CD4-positive, alpha-beta T cell treated with Interleukin-12 subunit alpha and Interleukin-12 subunit beta, for 1 hour (primary cell): ENCODE measurements around the gene RRP9.
"Not testable (repeated sequence)": the region's sequence is repeated elsewhere in the genome, so short reads cannot be mapped to it uniquely, and the experiment has no call there.

Experiments
- DNase-seq: peaks from one replicate; pipeline ENCODE4 v3.0.0-alpha.2; 2020

Gene RRP9, protein sequence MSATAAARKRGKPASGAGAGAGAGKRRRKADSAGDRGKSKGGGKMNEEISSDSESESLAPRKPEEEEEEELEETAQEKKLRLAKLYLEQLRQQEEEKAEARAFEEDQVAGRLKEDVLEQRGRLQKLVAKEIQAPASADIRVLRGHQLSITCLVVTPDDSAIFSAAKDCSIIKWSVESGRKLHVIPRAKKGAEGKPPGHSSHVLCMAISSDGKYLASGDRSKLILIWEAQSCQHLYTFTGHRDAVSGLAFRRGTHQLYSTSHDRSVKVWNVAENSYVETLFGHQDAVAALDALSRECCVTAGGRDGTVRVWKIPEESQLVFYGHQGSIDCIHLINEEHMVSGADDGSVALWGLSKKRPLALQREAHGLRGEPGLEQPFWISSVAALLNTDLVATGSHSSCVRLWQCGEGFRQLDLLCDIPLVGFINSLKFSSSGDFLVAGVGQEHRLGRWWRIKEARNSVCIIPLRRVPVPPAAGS

DNA sequence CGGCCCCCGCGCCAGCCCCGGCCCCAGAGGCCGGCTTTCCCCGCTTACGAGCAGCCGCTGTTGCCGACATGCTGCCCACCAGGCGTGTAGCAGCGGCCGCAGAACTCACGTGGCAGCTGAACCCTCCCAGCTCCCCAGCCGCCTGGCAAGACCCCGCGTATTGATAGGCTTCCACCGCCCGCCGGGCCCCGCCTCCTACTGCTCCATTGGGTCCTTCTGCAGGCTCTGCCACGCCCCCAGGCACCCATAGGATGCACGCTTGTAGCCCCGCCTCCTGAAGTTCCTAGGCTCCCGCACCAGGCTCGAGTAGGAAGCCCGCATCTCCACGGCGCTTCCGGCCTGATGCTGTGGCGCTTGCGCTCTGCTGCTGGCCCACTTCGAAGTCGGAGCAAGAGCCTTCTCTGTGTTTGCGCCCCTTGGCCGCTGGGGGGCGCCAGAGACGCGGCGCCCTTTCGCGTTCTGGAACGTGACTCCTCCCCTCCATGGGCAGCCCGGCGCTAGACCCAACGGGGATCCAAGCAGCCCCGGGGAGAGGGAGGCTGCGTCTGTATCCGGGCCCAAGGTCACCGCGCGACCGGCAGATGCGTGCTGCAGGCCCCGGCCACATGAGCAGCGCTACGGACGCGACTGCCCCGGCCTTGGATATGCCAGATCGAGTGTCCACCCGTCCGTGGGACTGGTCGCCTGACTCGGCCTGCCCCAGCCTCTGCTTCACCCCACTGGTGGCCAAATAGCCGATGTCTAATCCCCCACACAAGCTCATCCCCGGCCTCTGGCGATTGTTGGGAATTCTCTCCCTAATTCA, at the start of gene RRP9, which contains the start of gene PARP3:
Gene RRP9 (minus strand): TSS at position 107 of the 805 bp plus-strand sequence. CDS start 37 bp downstream, at position 70.
Gene PARP3 (plus strand): TSS at position 566 of the 805 bp plus-strand sequence. CDS start 993 bp downstream, outside the sequence.
- DNase-seq = peak; percentile 100

DNA sequence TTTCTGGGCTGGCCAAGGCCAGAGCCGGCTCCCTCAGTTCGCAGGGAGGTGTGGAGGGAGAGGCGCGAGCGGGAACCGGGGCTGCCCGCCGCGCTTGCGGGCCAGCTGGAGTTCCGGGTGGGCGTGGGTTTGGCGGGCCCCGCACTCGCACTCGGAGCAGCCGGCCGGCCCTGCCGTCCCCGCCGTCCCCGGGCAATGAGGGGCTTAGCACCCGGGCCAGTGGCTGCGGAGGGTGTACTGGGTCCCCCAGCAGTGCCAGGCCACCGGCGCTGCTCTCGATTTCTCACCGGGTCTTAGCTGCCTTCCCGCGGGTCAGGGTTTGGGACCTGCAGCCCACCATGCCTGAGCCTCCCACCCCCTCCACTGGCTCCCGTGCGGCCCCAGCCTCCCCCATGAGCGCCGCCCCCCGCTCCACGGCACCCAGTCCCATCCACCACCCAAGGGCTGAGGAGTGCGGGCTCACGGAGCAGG, 48.8 kb upstream of the RRP9 start:
- not testable (repeated sequence) for DNase-seq

DNA sequence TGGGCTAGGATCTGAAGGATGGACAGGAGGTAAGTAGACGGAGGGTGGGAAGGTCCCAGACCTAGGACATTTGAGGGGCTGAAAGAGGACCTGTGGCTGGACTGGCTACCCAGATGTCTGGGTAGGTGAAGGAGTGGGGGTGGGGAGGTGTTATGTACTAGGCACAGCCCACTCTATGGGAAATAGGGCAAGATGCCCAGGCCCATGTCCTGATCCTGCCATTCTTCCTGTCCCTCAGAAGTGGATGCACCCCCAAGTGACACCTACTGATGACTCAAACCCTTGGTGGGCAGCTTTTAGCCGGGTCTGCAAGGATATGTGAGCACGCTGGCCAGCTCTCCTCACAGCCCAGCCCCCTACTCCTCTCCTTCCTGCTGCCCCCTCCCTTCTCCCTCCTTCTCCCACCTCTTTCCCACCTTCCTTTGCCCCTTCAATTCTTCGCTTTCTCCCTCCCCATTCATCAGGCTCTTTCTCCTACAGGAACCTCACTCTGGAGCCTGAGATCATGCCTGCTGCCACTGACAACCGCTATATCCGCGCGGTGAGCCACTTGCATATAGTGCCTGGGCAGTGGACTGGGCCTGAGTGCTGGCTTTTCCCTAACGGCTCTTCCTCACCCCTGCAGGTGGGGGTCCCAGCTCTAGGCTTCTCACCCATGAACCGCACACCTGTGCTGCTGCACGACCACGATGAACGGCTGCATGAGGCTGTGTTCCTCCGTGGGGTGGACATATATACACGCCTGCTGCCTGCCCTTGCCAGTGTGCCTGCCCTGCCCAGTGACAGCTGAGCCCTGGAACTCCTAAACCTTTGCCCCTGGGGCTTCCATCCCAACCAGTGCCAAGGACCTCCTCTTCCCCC, 46.8 kb upstream of the RRP9 start:
- no peak for DNase-seq

DNA sequence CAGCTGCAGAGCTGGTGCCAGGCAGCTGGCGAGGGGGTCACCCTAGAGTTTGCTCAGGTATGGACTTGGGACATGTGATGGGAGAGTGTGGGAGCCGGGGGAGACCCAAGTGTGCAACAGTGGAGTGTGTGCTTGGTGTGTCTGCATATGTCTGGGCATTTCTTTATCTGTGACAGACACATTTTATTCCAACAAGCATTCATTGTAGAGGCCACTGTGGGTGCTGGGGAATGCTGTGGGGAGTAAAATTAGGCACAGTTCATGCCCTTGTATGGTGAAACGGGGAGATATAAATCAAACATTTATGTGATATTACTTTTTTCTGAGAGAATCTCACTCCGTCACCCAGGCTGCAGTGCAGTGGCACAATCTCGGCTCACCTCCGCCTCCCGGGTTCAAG, 45.9 kb upstream of the RRP9 start:
- no peak for DNase-seq

DNA sequence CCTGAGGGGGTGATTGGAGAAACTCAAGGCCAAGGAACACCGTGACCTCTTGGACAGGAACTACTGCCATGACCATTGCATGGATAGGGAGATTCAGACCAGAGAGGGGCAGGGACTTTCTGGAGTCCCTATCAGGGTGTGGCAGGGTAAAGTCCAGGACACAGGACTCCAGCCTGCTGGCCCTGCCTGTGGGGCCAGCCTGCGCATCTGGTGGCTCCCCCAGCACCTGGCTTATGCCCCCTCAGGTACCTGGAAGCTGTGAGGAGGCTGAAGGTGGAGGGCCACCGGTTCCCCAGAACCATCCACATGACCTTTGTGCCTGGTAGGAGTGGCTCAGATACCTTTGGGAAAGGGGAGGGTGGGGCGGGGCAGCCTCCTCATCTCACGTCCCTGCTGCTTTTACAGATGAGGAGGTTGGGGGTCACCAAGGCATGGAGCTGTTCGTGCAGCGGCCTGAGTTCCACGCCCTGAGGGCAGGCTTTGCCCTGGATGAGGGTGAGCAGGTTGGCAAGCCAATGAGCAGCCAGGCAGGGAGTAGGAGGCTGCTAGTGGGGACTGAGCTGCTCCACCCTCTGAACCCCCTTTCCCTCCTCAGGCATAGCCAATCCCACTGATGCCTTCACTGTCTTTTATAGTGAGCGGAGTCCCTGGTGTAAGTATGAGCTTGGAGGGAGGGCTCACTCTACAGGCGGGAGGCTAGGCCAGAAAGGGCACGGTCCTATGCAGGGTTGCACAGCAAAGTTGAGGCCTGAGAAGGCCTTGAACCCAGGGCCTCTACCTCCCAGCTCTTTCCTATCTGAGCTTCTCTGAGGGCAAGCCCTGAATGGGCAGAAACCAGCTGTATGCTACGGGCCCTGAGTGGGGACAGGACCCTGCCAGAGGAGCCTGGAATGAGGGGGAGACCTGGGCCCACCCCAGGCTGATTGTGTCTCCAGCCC, 44.6 kb upstream of the RRP9 start:
- DNase-seq = no peak

DNA sequence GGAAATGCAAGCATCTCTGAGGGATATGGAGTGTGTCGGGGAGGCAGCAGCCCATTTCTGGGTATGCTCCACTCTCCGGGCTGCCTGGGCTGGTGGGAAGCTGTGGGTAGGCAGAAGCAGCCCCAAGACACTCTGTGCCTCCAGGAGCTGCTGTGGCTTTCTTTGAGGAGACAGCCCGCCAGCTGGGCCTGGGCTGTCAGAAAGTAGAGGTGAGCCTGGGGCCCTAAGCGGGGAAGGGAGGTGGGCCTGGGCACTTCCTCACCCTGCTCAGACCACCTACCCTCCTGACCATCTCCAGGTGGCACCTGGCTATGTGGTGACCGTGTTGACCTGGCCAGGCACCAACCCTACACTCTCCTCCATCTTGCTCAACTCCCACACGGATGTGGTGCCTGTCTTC, 43.4 kb upstream of the RRP9 start:
- no peak for DNase-seq

DNA sequence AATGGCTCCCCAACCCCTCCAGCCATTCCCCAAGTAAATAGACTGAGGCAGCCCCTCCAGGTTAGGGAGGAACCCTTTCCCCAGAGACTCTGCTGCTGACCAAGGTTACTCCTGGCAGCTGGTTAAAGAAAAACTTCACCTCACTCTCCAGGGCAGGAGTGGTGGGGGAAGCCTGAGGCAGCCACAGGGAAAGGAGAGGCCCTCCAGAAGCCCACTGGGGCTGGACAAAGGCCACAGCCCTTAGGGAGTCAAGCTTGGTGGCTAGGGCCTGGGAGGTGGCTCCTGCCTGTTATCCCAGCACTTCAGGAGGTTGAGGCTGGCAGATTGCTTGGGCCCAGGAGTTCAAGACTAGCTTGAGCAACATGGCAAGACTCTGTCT, 42.6 kb upstream of the RRP9 start:
- DNase-seq = no peak

DNA sequence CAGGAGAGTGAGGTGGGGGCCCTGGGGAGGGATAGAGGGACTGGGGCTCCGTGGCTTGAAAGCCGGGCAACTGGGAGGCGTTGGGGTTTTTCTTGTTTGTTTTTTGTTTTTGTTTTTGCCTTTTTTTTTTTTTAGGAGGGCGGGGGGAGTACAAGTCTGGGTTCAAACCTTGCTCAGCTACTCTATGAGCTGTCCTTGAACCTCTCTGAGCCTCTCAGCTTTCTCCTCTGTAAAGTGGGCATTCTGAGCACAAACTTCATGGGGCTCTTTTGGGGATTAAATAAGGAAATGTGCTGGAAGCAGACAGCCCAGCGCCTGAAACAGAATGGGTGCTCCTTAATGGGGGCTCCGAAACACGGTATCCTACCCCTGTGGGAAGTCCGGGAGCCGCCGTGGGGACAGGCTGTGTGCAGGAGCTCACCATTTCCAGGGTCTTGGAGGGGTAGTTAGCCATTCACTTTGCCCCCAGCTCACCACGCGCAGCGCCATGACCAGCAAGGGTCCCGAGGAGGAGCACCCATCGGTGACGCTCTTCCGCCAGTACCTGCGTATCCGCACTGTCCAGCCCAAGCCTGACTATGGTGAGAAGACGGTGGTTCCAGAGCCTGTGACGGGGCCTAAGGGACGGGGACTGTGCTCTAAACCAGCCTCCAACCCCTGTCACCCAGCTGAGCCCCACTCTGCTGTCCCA, 42.0 kb upstream of the RRP9 start:
- no peak for DNase-seq

DNA sequence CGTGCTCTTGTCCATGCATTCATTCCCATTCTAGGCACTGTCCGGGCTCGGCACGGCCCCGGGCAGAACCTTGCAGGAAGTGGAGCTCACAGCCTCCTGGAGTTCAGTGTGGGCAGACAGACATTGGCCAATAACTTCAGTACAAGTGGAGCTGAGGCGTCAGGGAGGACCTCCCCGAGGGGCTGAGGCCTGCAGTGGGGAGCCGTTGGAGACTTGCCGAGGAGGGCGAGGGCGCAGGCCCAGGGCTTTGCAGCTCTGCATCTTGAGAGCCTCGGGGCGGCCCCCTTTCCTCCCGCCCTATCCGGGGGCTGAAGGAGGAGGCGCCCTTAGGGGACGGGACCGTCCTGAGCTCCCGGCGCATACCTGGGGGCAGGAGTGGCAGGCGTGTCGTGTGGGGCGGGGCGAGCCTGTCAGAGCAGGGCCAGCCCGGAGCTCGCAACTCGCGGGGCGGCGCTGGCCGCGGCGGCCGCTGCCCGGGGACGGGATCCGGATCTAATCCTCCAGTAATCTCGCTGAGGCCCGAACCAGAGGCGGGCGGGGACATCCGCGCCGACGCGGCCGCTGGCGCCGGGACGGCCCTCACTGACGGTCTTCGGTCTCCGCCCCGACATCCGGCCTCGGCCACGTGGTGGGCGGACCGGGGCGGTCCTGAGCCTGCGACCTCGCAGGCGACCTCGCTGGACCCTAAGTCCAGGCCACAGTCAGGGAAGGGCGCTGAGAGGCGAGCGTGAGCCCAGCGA, 41.3 kb upstream of the RRP9 start, which contains the start of gene ACY1:
Gene ACY1 (plus strand): TSS at position 698 of the 740 bp plus-strand sequence. CDS start 530 bp downstream, outside the sequence.
- DNase-seq = peak; percentile 77

DNA sequence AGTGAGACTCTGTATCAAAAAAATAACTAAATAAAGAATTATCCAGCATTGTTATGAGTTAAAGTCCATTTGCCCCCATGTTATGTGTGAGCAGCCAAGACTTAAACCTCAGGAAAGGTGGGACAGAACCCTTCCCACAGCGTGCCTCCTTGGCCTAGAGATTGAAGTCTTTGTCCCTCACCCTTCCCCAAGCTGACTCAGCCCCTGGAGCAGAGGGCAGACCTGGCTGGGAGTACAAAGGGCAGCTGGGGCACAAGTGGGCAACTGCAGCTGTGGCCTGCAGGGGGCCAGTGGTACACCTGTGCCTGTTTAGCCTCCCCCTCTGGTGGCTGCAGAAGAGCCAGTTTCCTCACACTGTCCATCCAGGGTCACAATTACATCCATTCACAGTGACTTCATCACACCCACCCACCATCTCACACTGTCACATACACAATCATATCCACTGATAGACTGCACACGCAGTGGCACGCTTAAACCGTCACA, 40.7 kb upstream of the RRP9 start:
- DNase-seq = peak; percentile 24

DNA sequence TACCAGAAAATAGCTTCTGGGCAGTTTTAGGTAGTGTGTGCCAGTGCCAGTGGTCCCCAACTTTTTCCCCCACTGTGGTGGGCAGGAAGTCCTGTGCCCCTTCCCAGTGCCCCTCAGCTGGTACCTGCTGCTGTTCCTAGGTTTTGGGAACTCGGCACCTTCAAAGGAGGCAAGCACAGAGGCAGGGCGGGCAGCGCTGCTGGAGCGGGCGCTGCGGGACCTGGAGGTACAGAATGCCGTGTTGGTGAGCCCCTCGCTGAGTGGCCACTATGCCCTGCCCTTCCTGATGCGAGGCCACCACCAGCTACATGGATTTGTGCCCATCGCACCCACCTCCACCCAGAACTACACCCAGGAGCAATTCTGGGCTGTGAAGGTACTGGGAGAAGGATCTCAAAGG, 38.5 kb upstream of the RRP9 start:
- DNase-seq = no peak

DNA sequence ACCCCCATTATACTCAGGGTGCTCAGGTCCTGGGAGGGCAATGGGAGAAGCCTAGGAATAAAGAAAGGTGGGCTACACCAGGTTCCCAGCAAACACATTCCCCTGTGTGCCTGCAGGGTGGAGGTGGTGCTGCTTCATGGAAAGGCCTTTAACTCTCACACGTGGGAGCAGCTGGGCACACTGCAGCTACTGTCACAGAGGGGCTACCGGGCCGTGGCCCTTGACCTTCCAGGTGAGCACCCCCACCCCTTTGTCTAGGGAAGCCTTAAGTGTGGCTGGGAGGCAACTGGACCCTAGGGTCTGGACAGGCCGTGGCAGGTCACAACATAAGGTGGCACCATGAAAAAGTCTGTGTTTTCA, 36.4 kb upstream of the RRP9 start:
- DNase-seq = no peak

DNA sequence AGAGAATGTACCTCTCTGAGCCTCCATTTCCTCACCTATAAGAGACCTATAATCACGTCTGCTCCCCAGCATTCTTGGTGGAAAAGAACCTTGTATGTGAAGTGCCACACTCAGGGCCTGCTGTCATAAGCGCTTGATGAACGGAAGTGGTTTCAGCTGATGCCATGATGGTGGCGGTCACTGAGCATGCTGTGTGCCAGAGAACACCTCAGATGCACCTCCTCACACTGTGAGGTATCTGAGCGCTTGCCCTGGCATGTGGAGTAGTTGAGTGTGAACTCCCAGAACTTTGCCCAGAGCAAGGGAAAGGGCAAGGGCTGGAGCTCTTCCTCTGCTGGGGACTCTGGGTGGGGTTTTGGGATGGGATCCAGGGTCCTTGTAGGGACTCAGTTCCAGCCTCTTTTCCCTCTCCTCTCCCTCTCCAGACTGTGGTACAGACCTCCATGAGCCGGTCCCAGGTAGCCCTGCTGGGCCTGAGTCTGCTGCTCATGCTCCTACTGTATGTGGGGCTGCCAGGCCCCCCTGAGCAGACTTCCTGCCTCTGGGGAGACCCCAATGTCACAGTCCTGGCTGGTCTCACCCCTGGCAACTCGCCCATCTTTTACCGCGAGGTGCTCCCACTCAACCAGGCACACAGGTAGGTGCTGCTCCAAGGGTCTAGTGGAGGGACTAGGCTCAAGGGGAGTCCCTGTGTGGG, 35.9 kb upstream of the RRP9 start:
- peak; percentile 53 for DNase-seq

DNA sequence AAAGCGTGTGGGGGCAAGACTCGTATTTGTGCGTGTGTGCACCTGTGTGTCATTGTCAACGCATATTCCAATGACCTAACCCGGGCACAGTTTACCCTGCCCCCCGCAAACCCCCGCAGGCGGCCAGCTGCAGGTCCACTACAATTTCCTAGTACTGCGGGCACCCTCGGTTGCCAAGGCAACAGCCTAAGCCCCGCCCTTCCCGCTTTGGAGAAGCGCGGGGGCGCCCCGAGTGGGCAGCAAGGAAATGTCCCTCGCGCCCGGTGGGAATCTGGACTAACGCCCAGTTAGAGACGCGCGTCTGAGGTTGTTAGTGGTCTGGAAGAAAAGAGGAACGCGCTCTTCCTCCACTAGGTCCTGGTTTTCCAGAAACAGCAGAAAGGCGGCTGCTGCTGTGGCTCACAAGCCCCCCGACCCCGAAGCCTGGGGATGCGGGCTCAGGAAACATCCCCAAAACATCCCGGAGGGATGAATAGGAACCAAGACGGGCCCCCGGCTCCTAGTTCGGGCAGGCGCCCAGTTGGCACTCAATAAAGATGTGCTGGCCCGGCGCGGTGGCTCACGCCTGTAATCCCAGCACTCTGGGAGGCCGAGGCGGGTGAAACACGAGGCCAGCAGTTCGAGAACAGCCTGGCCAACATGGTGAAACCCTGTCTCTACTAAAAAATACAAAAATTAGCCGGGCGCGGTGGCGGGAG, 34.3 kb upstream of the RRP9 start:
- DNase-seq = peak; percentile 47

DNA sequence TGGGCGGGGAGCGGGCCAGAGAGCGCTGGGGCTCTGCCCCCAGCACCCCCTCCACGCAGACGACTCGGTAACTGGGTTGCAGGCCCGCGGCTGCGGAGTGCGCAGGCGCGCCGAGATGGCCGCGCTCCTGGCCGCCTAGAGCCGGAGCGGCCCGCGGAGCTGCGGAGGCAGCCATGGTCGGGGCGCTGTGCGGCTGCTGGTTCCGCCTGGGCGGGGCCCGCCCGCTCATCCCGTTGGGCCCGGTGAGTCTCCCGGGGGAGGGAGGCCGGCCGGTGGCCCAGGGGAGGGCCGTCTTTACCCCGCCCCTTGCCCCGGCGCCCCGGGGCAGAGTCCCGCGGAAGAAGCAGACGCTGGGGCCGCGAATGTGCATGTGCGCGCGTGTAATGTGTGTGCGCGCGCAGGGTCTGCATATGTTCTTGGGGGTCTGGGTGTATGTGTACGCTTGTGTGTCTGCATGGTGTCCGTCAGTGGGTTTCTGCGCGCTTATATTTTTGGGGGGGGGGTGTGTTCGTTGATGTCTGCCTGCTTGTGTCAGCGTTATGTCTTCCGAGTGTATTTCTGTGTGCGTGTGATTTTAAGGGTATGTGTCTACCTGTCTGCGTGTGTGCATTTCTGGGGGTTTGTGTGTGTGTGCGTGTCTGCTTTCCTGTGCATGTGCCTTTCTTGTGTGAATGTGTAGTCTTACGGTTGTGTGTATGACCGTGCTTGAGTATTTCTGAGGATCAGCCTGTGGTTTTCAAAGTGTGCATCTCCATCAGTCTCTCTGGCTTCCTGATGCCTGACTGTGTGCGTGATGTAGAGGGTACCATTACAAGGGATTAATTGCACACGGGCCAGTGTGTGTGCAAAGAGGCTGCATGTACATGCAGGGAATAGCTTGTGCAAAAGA, 33.5 kb upstream of the RRP9 start, which contains the start of gene ABHD14A:
Gene ABHD14A (plus strand): TSS at position 102 of the 889 bp plus-strand sequence. CDS start 72 bp downstream, at position 174.
- peak; percentile 84 for DNase-seq

DNA sequence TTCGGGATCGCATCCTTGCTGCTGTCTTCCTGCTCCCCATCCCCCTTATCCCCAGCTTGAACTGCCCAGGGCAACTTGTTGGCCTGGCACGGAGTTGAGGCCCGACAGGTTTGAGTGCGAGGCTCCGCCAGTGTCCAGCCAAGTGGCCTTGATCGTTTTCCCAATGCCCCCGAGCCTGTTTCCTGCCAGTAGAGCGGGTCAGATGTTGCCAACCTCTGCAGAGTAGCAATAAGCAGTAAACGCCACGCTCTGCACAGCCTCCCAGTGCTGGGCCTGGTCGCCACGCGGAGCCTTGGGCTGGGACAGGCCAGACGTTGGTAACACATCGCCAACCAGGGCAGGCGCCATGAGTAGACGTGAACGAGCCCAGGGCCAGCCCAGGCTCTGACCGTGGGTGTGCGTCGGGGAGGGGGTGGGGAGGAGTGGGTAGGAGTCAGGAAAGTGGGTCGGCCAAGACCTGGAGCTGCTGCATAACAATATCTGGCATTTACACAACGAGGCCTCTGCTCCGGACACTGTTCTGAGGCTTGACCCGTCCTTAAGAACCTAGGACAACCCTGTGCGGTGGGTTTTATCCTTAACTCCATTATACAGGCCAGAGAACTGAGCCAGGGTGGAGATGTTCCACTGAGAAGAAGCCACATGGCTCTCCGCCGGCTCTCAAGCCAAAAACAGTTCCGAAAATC, 32.7 kb upstream of the RRP9 start:
- DNase-seq = no peak

DNA sequence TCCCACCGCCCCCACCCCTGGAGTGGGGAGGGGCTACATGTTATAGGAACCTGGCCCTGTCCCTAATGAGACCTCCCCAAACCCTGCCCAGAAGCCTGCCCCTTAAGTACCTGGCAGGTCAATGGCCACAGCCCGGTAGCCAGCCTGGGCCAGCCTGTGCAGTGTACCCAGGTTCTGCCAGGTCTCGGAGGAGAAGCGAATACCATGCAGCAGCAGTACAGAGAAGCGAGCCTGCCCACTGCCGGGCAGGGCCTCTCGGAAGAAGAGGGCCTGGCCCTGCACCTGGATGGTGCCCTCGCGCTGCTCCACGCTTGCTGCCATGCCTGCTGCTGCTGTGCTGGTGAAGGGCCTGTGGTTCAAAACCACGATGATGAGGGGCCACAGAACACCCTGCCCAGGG, 29.6 kb upstream of the RRP9 start:
- no peak for DNase-seq
